GM19043 (cell line): Measurements from ENCODE around the gene DNPEP.

Source experiments
- ATAC-seq: cut with Tn5 transposase; IDR thresholded peaks from one replicate; pipeline ENCODE4 v1.9.1; 2021; ENCODE audit warnings: low read depth; ENCODE audit not compliant: unreplicated experiment

Gene DNPEP

GRCh38 chr2:219387306-219388120 lies at the start of gene DNPEP:
Gene DNPEP, minus strand, starts transcription at chr2:219387912. Its CDS starts 118 bp downstream, at chr2:219387794.
- ATAC-seq: peak; percentile 58

- ATAC-seq: no peak
Measured at GRCh38 chr2:219437141-219437540, 49.4 kb upstream of the DNPEP start.

DNA sequence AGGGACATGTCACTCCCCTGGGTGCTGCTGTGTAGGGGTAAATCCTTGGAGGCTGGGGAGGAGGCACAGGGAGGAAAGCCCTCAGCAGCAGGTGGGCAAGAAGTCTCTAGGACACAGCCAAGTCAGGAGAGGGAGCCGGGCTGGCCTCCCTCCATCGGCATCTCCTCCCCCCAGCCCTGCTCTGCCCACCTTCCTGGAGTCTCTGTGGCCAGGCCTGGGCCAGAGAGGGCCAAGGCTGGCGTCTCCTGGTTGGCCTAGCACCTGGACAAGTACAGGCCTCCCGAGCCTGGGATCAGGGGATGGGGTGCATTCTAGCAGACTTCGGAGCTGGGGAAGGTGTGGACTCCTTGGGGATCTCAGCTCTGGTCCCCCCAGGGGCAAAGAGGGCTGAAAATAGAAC lies 48.8 kb upstream of the DNPEP start:
- ATAC-seq: no peak

GRCh38 chr2:219435701-219436100 lies 48.0 kb upstream of the DNPEP start:
- ATAC-seq: no peak

DNA sequence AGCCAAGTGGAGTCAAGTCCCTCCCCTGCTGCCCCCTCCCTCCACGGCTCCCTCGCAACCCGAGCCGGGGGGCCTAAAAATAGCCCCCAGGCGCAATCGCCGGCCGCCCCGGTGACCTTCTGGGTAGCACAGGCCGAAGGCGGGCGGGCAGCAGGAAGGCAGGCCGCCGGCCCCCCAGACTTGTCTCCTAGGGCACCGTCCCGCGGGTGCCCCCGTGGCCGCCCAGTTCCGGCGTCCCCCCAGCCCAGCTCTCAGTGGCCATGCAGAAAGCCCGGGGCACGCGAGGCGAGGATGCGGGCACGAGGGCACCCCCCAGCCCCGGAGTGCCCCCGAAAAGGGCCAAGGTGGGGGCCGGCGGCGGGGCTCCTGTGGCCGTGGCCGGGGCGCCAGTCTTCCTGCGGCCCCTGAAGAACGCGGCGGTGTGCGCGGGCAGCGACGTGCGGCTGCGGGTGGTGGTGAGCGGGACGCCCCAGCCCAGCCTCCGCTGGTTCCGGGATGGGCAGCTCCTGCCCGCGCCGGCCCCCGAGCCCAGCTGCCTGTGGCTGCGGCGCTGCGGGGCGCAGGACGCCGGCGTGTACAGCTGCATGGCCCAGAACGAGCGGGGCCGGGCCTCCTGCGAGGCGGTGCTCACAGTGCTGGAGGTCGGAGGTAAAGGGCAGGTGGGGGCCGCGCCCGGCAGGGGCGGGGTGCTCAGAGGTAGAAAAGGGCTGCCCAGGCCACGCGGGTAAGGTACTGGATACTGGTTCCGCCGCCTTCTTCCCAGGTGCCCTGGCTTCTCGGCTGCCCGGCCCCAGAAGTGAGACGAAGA lies 47.2 kb upstream of the DNPEP start, which contains the start of gene SPEG:
Gene SPEG, plus strand, starts transcription at position 126 of the 808 bp plus-strand sequence. Its CDS starts 135 bp downstream, at position 261.
- ATAC-seq: no peak

DNA sequence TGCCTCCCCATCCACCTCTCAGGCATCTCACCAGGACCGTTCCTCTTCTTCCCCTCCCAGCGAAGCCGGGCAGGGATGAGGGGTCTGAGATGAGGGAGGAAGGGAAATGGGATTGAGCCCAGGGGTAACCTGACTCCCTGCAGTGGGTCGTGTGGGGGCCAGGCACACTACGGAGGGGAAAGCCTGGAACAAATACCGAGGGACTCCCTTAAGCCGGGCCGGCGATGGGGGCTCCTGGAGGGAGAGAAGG lies 46.7 kb upstream of the DNPEP start:
- ATAC-seq: no peak

- no peak for ATAC-seq
Measured at GRCh38 chr2:219433666-219434467, 46.2 kb upstream of the DNPEP start.

DNA sequence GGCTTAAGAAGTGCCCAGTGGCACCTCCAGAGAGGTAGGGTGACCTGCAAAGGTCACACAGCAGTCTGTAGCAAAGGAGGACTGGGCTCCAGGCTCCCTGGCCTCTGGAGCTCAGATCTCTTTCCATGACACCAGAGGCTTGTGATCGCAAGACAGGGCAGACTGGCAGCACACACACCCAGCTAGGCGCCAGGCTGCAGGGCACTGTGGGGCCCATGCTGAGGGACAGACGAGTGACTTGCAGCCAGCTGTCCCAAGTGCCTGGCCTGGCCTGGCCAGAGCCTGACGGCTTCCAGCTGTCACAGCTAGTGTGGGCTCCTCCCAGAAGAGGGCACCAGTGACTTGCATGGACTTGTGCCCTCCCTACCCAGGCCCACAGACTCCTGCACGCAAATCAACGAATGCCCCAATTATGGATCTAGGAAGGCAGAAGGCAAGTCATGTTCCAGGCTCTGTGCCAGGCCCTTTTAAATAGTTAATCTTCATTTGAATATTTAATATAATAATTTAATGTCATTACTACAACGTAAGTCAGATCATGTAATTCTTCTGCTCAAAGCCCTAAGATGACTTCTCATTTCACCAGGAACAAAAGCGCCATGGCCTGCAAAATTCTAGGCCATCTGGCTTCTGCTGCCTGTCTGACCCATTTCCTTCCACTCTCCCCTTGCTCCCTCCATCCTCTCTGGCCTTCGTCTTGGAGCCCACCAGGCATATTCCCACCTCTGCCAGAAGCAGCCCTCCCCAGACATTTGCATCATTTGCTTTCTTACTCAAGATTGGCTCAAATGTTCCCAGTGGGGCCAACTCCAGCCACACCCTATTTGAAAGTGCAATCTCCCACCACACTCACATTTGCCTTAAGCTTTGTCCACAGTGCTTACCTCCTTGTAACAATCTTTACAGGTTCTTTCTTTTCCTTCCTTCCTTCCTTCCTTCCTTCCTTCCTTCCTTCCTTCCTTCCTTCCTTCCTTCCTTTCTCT lies 43.2 kb upstream of the DNPEP start:
- no peak for ATAC-seq

DNA sequence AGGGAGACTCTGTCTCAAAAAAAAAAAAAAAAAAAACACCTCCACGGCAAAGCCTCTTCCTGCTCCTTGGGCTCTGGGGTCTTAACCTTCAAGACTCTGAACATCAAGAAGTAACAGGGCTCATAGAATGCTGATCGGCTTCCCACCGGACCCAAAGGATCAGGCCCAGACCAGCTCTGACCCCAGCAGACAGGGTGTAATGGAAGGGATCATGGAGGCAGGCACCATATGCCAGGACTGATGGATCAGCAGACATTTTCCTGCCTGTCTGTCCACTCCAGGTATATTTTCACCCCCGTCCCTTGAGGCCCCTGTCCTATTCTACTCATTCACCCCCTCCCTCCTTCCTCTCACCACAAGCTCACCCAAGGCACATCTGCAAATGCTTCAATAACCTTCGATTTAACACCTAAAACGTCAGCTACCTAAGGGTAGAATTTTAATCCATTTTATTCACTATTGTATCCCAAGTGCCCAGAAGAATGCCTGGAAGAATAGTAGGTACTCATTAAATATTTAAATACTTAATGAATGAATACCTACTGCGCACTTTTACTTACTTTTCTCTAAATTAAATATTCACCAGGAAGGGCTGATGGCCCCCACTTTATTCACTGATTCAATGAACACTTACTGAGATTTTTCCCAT lies 42.4 kb upstream of the DNPEP start:
- ATAC-seq: no peak

DNA sequence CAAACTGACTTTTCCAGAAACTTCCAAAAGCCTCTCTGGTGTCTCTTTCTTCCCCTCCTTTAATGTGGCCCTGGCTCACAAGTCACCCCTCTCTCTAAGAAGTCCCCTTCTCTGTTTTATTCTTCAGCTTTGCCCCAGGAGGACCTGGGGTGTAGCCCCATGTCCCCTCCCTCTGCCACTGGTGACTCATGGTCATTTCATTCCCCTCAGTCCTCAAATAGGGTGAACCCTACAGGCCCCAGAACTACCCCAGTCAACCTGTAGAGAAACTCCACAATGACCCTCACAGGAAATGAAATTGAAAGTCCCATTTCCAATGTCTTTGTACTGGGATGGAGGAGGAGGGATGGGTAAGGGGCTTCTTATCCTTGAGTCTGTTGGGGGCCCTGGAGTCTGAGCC lies 40.8 kb upstream of the DNPEP start:
- ATAC-seq: no peak

DNA sequence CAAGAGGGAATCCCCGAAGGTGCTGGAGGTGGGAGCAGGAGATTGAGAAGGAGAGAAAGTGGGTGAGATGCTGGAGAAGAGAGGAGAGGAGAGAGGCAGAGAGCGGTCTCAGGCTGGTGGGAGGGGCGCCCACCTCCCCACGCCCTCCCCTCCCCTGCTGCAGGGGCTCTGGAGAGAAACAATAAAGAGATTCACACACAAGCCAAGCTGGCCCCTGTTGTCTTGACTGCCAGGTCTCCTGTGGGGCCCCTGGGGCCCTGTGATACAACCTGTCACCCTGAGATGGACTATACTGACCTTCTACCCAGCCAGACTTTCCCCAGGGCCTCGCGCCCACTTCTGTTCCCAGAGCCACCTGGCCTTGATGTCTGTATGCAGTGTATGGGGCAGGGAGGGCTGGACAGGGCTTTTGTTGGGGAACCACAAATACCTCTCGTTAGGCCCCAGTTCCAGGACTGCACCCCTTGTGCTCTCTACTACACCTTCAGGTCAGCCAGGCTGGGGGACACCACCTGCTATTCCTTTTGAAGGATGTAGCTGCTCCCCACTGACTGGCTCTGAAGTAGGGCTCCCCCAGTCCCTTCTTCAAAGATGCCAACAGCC lies 38.9 kb upstream of the DNPEP start:
- ATAC-seq: no peak

- ATAC-seq: no peak
Measured at GRCh38 chr2:219426068-219426443, 38.3 kb upstream of the DNPEP start.

DNA sequence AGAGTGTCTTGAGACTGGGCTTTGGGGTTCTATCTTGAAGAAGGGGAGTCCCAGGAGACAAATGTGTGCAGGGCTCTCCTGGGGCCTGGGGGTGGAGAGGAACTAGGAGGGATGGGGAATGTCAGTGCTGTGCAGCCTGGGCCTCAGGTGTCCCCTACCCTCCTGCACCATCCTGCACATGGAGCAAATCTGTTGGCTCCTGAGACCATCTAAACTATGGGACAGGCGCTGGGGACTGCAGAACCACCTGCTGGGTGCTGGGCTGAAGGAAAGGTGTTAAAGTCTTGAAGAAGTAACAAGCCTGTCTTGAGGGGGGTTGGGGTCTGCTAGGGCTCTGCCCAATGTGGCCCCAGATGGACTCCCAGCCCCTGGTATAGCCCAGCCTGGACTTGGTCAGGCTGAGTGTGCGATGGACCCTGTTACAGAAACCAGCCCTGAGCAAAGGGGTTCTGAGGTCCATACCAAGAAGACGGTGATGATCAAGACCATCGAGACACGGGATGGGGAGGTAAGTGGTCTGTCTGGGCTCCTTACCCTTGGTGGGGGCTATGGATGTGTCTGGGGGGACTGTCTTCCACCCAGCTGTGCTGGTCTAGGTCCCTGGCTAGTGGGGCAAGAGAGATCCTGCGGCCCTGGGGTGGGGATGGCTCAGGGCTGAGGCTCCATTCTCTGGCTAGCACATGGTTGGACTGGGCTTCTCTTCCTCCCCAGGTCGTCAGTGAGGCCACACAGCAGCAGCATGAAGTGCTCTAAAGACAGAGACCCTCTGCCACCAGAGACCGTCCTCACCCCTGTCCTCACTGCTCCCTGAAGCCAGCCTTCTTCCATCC lies 37.7 kb upstream of the DNPEP start:
- no peak for ATAC-seq

- ATAC-seq: no peak
Measured at GRCh38 chr2:219423652-219424377, 36.1 kb upstream of the DNPEP start.

DNA sequence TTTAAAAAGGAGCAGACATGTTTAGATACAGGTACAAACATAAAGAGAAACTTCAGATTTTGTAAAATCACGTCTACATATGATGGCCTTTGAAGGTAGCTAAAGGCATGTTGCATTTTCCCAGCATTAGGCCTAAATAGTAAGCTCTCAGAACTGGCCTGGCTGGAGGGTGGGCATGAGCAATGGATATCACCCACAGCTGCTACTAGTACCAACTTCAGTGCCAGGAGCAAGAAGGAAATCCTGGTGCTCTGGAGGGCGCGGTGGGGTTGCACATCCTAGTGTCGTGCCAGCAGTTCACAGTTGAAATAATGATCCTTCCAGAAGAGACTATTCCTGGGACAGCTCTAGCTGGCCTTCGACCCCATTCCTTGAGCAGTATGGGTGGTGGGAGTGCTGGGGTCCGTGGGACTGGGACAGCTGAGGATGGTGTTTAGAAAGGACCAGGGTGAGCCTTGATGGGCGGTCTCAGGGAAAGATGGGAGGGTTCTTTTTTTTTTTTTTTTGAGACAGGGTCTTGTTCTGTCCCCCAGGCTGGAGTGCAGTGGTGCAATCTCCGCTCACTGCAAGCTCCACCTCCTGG lies 35.3 kb upstream of the DNPEP start:
- no peak for ATAC-seq

GRCh38 chr2:219421323-219421722 lies 33.6 kb upstream of the DNPEP start:
- no peak for ATAC-seq

DNA sequence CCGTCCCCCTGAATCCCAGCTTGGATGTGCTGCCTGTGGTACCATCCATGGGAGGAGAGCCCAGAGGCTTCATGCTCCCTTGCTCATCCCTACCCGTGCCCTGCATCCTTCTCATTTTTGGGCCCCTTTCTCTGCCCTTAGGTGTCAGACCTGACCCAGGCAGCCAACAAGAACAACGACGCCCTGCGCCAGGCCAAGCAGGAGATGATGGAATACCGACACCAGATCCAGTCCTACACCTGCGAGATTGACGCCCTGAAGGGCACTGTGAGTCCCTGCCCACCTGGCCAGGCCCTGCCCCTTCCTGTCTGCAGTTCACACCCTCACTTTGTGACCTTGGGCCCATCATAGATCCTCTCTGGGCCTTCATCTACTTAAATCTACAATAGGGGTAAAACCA lies 33.0 kb upstream of the DNPEP start:
- no peak for ATAC-seq
